Activated T-helper 1 cell treated with anti-CD3 and anti-CD28 coated beads, Interleukin-2, amount 50 U/mL, for 16 hours (primary cell): ENCODE results near the gene ST8SIA5.
"Not testable (repeated sequence)": the region's sequence is repeated elsewhere in the genome, so short reads cannot be mapped to it uniquely, and the experiment has no call there.

ENCODE experiments used
- DNase-seq, 2 donors: peaks; one replicate each; pipeline ENCODE4 v3.0.0-alpha.2; 2020; ENCODE audit warnings: low read depth in 1 of 2, low spot score in 1 of 2

The ST8SIA5 gene

GRCh38 chr18:46756559-46757201, at the start of gene ST8SIA5:
Gene ST8SIA5 (minus strand): TSS chr18:46757053. CDS start chr18:46756508, 545 bp downstream.
- DNase-seq = no peak

GRCh38 chr18:46795945-46796344, 39.1 kb upstream of the ST8SIA5 start:
- DNase-seq = not testable (repeated sequence)

- DNase-seq = no peak
Measured at GRCh38 chr18:46794607-46795006, 37.8 kb upstream of the ST8SIA5 start.

- DNase-seq = no peak
Measured at GRCh38 chr18:46793565-46793964, 36.7 kb upstream of the ST8SIA5 start.

- no peak for DNase-seq
Measured at GRCh38 chr18:46789088-46789487, 32.2 kb upstream of the ST8SIA5 start.

- DNase-seq = no peak
Measured at GRCh38 chr18:46787674-46788073, 30.8 kb upstream of the ST8SIA5 start.

- DNase-seq = no peak
Measured at GRCh38 chr18:46772357-46772756, 15.5 kb upstream of the ST8SIA5 start.

GRCh38 chr18:46771141-46771540, 14.3 kb upstream of the ST8SIA5 start:
- no peak for DNase-seq

GRCh38 chr18:46770708-46771107, 13.9 kb upstream of the ST8SIA5 start:
- DNase-seq = no peak

GRCh38 chr18:46768166-46768921, 11.5 kb upstream of the ST8SIA5 start:
- DNase-seq = no peak

GRCh38 chr18:46767217-46767616, 10.4 kb upstream of the ST8SIA5 start:
- no peak for DNase-seq

- DNase-seq = no peak
Measured at GRCh38 chr18:46764586-46764985, 7.7 kb upstream of the ST8SIA5 start.

GRCh38 chr18:46761059-46761769, 4.4 kb upstream of the ST8SIA5 start:
- DNase-seq = no peak

- DNase-seq = no peak
Measured at GRCh38 chr18:46759890-46760289, 3.0 kb upstream of the ST8SIA5 start.

- DNase-seq = no peak
Measured at GRCh38 chr18:46756025-46756558, 761 bp downstream of the ST8SIA5 start.

- no peak for DNase-seq
Measured at GRCh38 chr18:46755315-46756024, 1.4 kb downstream of the ST8SIA5 start.

- DNase-seq = no peak
Measured at GRCh38 chr18:46754661-46755292, 2.1 kb downstream of the ST8SIA5 start.

GRCh38 chr18:46754188-46754587, 2.7 kb downstream of the ST8SIA5 start:
- DNase-seq = no peak

- DNase-seq = no peak
Measured at GRCh38 chr18:46751882-46752281, 5.0 kb downstream of the ST8SIA5 start.

- DNase-seq = no peak
Measured at GRCh38 chr18:46750626-46751025, 6.2 kb downstream of the ST8SIA5 start.

GRCh38 chr18:46748466-46748865, 8.4 kb downstream of the ST8SIA5 start:
- no peak for DNase-seq
